IPS-18c (cell line): Measurements from ENCODE around the gene FRMD1.
"Not testable (repeated sequence)": the region's sequence is repeated elsewhere in the genome, so short reads cannot be mapped to it uniquely, and the experiment has no call there.

ENCODE experiments used
- H3K4me3 ChIP-seq: 2 replicates; pipeline ENCODE4 v1.7.0; 2013; ENCODE audit warnings: low read depth, mild to moderate bottlenecking, low read length, moderate library complexity; ENCODE audit not compliant: insufficient read depth
- H3K9me3 ChIP-seq: one replicate; pipeline ENCODE4 v1.6.1; 2013; ENCODE audit warnings: mild to moderate bottlenecking, low read length, moderate library complexity; ENCODE audit not compliant: control insufficient read depth, insufficient read depth

FRMD1 gene

DNA sequence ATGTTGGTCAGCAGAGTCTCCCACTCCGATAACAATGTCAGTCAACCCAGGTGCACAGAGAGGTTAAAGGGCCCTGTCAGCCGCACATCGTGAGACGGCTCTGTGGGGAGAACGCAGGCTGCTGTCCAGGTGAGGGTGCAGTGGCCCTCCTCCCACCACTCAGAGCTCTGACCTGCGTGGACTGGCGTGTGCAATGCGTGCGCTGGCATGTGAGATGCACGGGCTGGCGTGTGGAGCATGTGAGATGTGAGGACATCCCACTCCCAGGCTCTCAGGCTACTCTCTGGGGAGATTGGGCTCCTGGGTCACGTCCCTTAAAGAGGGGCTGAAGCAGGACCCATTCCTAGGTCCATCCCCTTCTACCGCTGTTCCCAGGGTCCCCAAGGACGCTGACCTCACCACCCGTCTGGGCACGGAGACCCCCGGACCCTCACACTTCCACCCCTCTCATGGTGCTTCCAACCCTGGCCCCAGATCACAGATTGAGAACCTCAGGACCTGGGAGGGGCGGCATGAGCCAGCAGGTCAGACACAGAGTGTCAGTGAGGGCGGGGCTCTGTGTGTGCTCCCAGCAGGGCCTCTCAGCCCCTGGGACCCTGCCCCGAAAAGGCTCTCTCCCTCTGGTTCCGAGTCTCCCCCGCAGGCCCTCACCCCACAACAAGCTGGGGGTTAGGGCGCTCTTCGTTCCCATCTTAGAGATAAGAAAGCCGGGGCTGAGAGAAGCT lies 8.6 kb upstream of the FRMD1 start:
- no peak overlapping the region for H3K4me3 ChIP-seq

DNA sequence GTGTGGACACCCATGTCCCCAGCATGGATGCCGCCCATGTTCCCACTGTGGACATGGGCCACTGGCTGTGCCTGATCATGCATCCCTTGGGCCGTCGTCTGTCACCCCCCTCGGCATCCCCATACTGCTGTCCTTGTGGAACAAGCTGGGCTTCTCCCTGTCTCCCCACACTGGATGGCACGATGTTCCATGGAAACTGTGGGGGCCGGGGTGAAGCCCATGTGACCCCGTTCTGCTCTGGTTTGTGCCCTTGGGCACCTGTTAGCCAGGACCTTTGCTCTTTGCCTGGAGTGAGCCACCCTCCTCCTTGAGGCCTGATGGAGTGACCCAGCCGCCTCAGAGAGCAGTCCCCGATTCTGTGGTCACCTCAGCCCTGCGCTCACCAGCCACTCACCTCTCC lies 7.6 kb upstream of the FRMD1 start:
- Histone ChIP-seq H3K4me3 (no peak overlapping the region), H3K9me3 (peaks cover 2% of the 10 kb centered on the region)

More for the DNA sequence above, 8.6 kb upstream of the FRMD1 start:
- H3K9me3 ChIP-seq, result peaks cover 2% of the 10 kb centered on the region

DNA sequence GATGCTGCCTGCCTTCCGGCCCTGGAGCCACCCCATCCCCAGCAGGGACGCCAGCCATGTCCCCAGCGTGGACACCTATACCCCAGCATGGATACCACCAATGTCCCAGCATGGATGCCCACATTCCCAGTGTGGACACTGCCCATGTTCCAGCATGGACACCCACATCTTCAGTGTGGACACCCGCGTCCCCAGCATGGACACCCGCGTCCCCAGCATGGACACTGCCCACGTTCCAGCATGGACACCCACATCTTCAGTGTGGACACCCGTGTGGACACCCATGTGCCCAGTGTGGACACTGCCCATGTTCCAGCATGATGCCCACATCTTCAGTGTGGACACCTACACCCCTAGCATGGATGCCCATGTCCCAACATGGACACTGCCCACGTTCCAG lies 7.1 kb upstream of the FRMD1 start:
- no peak overlapping the region for H3K4me3 ChIP-seq

DNA sequence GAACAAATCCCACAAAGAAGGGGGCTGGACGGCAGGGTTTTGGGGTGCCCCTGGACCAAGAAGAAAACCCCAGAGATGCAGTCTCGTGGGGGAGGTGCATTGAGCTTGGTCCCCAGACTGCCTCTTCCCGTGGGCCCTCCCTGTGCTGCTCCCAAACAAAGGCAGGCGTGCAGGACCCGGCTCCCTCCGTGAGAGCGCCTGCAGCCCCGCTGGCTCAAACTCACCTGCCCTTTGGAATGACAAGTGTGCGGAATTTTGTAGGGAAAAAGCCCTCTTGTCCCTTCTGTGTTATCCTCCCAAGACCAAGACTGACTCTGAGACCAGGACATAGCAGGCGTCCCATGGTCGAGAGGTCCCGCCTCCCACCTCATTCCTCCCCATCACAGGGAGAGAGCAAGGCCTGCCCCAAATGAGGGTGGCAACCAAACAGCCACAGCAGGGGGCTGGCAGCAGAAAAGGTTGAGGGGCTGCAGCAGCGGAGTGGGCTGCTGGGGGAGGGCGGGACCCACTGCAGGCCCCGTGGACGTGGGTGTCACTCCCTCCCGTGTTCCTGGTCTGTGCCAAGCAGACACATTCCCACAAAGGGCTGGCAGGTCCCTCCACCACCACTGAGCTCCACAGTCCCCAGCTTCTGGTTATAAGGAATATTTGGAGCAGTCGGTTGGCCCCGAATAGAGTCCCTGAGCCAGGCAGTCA lies 5.6 kb upstream of the FRMD1 start:
- Histone ChIP-seq H3K9me3 (peaks cover 2% of the 10 kb centered on the region), H3K4me3 (no peak overlapping the region)

More for the DNA sequence above, 7.1 kb upstream of the FRMD1 start:
- peaks cover 2% of the 10 kb centered on the region for H3K9me3 ChIP-seq

DNA sequence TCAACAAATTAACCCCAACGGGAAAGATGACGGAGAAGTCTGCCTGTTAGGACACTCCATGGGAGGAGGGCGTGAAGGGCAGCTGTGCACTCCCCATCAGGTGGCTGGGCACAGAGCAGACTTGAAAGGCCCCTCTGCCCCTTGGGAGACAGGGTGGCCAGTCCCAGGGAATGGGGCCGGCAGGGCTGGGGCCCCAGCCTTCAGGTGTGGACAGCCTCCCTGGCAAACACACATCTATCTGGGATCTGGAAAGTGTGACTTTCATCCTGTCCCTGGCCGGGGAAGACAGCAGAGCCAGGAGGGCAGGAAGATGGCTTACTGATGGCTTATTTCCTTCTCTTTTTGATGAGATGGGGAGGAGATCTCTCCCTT lies 4.5 kb upstream of the FRMD1 start:
- Histone ChIP-seq H3K4me3 (no peak overlapping the region), H3K9me3 (peaks cover 2% of the 10 kb centered on the region)

DNA sequence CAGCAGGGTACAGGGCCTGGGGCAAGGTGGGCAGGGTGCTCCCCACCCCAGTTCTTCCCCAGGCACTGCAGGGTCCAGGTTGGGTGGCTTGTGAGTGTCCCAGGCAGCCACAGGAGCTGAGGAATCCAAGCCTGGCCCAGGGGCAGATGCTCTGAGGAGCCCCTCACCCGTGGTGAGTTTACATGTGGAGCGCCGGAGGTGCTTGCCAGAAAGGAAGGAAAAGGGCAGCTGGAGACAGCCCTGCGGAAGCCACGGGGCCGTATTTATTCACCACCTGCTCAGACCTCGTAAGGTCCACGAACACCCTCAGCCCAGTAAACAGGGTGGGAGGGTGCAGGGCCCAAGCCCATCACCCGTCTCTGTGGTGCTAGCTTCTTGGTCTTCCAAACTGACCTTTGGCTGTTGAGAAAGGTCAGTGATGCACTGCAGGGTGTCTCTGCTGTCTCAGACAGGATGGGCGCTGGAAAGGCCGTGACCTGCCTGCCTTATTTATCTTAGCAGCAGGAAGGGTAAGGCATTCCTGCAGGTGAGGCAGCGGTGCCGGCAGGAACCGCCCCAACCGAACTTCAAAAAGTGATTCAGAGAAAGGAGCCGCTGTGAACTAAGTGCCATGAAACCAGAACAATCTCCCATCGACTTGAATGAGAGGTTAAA lies 4.0 kb upstream of the FRMD1 start:
- H3K4me3 ChIP-seq, result no peak overlapping the region
- H3K9me3 ChIP-seq, result peaks cover 2% of the 10 kb centered on the region

DNA sequence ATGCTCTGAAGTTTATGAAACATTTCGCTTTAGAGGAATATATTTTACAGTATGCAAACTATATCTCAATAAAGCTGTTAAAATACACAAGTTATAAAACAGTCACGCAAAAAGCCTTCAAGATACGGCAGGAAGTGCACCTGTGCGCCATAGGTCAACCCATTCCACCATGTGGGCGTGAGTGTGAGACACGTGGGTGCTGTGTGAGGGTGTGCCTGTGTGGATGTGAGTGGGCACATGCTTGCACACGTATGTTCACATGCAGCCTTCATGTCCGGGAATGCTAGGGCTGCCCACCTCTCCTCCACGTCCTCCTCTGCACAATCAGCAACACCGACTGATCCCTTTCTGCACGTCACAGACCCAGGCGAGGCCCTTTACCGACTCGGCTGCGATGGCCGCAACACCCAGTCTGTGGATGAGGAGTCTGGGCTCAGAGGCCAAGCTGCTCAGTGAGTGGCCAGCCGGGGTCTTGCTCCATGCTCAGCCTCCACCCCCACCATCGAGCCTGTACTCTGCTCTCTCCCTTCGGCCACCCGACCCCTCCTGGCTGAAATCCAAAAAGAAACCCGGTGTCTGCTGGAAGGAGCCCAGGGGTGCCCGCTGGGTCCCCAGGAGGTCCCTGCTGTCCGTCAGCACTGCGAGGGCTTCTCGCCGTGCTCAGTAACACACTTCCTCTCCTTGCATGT lies 3.0 kb upstream of the FRMD1 start:
- H3K9me3 ChIP-seq, result peaks cover 2% of the 10 kb centered on the region
- no peak overlapping the region for H3K4me3 ChIP-seq

DNA sequence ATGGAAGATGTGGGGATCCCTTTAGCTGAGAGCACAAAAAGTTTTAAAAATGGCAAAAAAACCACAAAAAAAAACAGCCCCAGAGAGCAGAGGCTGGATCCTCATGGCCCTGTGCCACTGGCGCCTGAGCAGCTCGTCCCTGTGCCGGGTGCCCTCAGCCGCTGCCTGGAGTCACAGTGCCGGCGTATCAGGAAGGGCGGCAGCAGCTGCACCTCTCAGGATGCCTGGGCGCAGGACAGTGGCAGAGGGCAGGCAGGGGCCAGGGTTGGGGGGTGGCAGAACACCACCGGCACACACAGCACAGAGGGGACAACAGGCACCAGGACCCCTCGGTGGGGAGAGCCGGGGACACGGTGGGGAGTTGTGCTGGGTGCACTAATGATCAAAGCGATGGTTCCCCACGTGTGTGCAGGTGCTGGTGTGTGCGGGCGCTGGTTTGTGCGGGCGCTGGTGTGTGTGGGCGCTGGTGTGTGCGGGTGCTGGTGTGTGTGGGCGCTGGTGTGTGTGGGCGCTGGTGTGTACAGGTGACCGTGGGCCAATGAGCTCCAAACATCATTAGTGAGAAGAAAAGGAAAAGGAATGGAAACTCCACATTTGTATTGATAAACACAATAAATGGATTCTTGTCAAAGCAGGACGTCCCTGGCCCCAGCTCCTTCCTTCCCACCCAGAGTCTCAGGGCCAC lies 1.5 kb upstream of the FRMD1 start:
- peaks cover 3% of the 10 kb centered on the region for H3K9me3 ChIP-seq

DNA sequence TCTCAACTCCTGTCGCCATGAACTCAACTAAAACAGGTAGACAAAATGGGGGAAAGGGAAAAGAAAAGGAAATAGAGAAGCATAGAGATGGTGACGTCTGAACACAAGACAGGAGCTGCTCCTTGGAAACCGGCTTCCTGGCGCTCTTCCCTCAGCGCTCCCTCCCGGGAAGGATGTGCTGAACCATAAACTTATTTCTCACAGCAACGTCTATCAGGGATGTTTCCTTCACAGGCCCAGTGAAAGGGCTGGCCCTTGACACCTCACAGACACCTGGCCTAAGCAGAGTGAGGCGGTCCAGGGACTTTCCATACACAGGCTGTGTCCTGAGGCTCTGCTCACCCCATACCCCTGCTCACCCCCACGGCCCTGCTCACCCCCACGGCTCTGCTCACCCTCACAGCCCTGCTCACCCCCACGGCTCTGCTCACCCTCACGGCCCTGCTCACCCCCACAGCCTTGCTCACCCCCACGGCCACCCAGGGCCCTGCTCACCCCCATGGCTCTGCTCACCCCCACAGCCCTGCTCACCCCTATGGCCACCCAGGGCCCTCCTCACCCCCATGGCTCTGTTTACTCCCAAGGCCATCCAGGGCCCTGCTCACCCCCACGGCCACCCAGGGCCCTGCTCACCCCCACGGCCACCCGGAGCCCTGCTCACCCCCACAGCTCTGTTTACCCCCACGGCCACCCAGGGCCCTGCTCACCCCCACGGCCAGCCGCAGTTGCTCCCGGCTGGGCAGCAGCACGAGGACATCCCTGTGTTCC lies 653 bp downstream of the FRMD1 start:
- peaks cover 3% of the 10 kb centered on the region for H3K9me3 ChIP-seq
- H3K4me3 ChIP-seq, result no peak overlapping the region

More for the DNA sequence above, 1.5 kb upstream of the FRMD1 start:
- H3K4me3 ChIP-seq, result no peak overlapping the region

DNA sequence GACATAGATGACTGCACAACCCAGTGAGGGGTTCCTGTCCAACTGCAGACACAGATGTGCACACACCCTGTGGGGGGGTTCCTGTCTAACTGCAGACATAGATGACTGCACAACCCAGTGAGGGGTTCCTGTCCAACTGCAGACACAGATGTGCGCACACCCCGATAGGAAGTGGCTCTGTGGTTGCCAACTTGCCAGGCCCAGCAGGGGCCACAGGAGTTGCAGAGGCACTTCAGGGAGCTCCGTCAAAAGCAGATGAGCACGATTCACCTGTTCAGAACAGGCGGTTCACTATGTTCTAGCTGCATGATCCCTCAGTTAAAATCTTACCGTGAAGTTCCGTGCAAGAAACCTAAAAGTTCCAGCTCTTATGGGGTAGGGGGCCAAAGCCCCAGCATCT lies 1.6 kb downstream of the FRMD1 start:
- H3K4me3 ChIP-seq, H3K9me3 ChIP-seq: not testable (repeated sequence)

DNA sequence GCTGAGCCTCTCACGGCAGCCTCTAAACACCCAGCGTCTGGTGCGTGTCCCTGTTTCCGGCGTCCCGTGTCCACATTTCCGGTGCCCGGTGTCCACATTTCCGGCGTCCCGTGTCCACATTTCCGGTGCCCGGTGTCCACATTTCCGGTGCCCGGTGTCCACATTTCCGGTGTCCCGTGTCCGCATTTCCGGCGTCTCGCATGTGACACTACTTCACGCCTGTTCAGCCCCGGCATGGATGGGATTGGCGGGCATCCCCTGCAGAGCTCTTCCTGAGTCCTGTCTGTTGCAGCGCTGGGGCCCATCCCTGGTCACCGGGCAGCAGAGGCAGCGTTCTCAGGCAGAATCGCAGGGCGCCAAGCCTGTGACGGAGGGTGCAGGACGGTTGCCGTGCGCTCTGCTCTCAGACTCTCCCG lies 3.2 kb downstream of the FRMD1 start:
- no peak overlapping the region for H3K4me3 ChIP-seq
- peaks cover 3% of the 10 kb centered on the region for H3K9me3 ChIP-seq

DNA sequence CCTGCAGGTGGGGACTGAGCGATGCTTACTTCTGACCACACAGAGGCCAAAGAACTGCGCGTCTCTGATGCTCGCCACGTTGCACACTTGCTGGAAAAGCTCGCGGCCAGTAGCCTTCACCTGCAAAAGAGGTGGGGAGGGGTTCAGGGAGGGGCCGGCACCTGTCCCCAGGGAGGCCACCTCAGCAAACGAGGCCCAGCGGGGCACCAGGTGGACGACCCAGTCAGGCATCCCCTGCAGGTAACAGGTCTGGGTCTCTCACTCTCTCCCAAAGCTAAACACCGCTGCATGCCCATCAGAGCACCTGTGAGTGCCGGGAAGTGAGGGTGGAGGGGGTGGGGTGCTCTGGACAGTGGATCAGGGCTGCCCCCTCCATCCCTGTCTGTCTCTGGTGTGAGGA lies 3.8 kb downstream of the FRMD1 start:
- H3K4me3 ChIP-seq, result no peak overlapping the region
- peaks cover 3% of the 10 kb centered on the region for H3K9me3 ChIP-seq

DNA sequence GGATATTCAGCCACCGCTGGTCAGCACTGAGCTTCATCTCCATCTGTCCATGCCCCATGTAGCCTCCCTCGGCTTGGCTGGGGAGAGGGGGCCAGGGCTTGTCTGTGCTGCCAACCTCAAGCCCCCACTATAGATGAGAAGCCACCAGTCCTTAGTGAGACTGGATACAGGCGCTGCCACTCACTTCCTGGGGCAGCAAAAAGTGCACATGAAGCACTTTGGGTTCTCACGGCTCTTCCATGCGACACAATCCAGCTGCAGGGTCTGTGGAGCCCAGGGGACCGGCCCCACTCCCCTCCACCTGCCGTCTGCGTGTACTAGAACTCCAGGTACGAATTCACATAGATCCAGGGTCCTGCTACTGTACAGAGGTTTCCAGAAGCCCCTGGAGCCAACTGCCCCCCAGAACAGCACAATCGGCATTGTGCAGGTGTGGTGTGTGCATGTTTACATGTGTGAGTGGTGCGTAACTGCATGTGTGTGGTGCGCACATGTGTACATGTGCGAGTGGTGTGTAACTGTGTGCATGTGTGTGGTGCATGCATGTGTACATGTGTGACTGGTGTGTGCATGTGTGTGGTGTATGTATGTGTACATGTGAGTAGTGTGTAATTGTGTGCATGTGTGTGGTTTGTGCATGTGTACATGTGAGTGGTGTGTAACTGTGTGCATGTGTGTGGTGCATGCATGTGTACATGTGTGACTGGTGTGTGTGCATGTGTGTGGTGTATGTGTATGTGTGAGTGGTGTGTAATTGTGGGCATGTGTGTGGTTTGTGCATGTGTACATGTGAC lies 4.9 kb downstream of the FRMD1 start:
- Histone ChIP-seq H3K9me3 (peaks cover 3% of the 10 kb centered on the region), H3K4me3 (no peak overlapping the region; the same call in 1 of the 2 replicates)

DNA sequence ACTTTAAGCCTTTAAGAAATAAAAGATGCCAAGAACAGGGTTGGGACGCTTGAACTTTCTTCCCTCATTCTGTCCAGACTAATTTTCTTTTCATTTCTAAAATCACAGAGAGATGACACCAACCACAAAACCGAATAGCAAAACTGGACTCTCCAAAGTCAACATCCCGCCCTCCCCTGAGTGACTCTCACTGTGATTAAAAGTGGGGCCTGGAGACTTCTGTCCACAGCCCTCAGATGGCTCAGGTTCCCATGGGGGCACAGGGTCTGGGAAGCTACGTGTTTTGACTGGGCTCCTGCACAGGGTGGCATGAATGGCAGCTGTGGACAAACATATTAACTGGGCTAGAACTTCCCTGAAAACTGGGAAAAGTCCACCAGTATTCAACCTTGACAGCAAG lies 6.3 kb downstream of the FRMD1 start:
- Histone ChIP-seq H3K9me3 (peaks cover 3% of the 10 kb centered on the region), H3K4me3 (no peak overlapping the region)

DNA sequence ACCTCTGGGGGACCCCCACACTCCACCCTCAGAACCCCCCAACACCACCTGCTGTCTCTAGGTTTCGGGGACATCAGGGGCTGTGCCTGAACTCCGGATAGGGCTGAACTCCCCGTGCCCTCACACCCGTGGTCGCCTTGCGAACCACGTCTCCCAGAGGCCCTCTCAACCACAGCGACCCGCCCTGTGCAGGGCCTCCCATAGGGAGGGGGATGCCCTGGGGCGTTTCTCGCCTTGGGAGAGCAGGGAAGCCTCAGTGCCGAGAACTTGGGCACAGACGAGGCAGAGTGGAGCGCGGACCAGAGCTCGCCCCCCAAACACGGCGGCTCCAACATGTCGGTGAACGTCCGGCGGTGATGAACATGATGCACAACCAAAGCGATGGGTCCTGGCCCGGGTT lies 6.8 kb downstream of the FRMD1 start:
- H3K4me3 ChIP-seq, result no peak overlapping the region
- peaks cover 3% of the 10 kb centered on the region for H3K9me3 ChIP-seq

DNA sequence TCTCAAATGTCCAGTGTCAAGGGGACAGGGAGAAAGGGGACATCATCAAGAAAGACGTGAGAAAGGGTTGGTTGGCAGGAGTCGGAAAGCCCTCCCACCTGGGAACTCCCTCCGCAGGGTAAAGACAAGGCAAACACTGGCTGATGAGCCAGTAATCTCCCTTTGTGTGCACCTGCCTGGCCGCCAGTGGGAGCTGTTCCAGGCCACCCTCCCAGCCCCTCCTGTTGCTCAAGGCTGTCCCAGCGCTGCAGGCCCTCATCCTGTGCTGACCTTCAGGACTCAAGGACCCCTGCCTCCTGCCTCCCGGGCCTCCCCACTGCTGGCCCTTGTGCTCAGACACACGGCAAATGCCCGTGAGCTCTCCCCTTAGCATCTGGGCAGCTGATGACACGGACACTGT lies 7.4 kb downstream of the FRMD1 start:
- no peak overlapping the region for H3K4me3 ChIP-seq
- peaks cover under 1% of the 10 kb centered on the region for H3K9me3 ChIP-seq
